Measurements from ENCODE around the gene GRK5.

GRCh38 chr10:119413471-119414080 is 206.2 kb downstream of the GRK5 start:
- TF ChIP-seq CTCF (IDR thresholded peaks at IDR 0.05; ENCODE audit: borderline replicate concordance, extremely low read depth, low read length, poor library complexity, severe bottlenecking) (no peak), EZH2 (IDR thresholded peaks at IDR 0.05; ENCODE audit: borderline replicate concordance, low read depth, low read length, severe bottlenecking) (no peak)
